PC-9 (cell line): ENCODE measurements around the gene ST7.

Source experiments
- CTCF ChIP-seq: fragments of 200-600 bp; sonication (generic); conservative IDR thresholded peaks from 2 replicates; pipeline ENCODE4 v1.6.1; 2017; ENCODE audit warnings: mixed run types, antibody characterized with exemption, mild to moderate bottlenecking, moderate library complexity
- EZH2 ChIP-seq: fragments of 200-600 bp; sonication (generic); IDR thresholded peaks from 2 replicates; pipeline ENCODE4 v1.8.0; 2017; ENCODE audit warnings: antibody characterized with exemption, low read depth

GRCh38 chr7:117077658-117078057 lies 124.4 kb downstream of the ST7 start:
- TF ChIP-seq CTCF (no peak), EZH2 (no peak)
